ENCODE measurements around the gene TGFBR1.

- TF ChIP-seq CTCF (IDR thresholded peaks at IDR 0.05) (no peak), POLR2AphosphoS5 (IDR thresholded peaks at IDR 0.05) (no peak)
Observed at GRCh38 chr9:99201603-99202002, 96.7 kb downstream of the TGFBR1 start.

Measured in gastroesophageal sphincter (tissue), 3 donors.